GOT3 (cell line): ENCODE measurements around the gene KCNQ4.

Experiments
- DNase-seq: peaks from one replicate; lab custom pipeline; 2025; ENCODE audit warnings: mixed read lengths; lab: John Stamatoyannopoulos, UW

KCNQ4 gene

GRCh38 chr1:40777224-40777970 is 6.2 kb upstream of the KCNQ4 start:
- DNase-seq = no peak

- no peak for DNase-seq
Measured at GRCh38 chr1:40780678-40781607, 2.6 kb upstream of the KCNQ4 start.

DNA sequence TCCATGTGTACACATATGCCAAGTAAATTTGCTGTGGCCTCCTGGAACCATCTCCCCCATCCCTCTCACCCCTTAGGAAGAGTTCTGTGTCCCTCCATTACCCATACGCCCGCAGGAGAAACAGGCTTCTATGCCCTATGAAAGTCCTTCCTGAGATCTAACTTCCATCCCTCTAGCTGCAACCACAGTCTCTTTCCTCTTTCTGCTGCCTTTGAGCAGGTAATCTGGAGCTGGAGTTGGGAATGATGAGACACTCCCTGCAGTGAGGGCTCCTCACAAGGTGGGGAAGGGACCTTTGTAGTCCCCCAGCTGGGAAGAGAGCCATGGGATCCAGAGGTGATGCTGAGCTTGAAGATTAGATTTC is 2.0 kb upstream of the KCNQ4 start:
- DNase-seq = no peak

GRCh38 chr1:40782371-40782956 is 1.1 kb upstream of the KCNQ4 start:
- no peak for DNase-seq

DNA sequence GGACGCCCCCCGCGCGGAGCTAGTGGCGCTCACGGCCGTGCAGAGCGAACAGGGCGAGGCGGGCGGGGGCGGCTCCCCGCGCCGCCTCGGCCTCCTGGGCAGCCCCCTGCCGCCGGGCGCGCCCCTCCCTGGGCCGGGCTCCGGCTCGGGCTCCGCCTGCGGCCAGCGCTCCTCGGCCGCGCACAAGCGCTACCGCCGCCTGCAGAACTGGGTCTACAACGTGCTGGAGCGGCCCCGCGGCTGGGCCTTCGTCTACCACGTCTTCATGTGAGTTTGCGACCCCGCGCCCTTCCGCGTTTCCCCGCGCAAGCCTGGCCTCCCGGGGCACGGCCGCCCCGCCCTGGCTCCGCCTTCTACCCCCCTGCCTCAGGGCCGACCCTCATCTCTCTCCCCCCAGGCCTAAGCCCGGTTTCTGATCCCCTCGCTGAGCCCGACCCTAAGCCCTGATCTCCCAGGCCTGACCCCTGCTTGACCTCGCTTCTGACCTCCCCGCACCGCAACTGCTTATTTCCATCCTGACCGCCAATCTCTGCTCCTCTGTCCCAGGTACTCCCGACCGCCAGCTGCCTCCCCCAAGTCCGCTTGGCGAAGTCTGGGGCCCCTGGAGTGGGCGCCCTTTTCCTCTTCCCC is 669 bp downstream of the KCNQ4 start:
- no peak for DNase-seq

DNA sequence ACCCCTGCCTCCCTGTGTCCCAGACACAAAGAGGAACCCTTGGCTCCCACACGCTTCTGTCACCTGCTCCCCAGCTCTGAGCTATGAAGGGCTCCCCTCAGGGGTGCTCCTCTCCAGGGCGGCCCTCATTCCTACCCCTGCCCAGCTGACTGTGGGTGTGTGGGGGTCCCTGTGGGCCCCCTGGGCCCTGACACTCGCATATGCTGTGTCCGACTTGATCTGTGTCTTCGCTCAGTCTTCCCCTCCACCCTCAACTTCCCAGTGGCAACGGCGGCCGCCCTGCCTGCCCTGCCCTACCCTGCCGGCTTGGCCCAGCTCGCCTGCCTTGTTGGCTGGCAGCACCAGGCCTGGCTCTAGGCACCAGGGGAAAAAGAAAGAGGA is 1.2 kb downstream of the KCNQ4 start:
- DNase-seq = no peak

DNA sequence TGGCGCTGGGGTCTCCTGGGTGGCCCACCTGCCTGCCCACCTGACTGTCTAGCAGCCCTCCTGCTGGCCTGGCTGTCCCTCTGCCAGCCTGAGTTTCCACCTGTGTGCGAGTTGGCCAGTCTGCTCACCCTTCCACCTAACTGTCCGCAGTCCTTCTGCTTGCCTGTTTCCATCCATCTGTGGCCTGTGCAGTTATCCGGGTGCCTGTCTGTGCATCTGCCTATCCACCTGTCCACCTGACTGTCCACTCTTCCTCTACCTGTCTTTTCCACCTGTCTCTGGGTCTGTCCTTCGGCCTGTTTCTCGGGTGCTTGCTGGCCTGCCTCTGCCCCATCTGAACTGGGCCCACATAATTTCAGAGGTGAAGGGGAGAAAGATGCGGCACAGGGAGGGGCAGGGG is 1.9 kb downstream of the KCNQ4 start:
- no peak for DNase-seq

GRCh38 chr1:40786171-40786994 is 2.8 kb downstream of the KCNQ4 start:
- DNase-seq = no peak

- no peak for DNase-seq
Measured at GRCh38 chr1:40786995-40787705, 3.6 kb downstream of the KCNQ4 start.

DNA sequence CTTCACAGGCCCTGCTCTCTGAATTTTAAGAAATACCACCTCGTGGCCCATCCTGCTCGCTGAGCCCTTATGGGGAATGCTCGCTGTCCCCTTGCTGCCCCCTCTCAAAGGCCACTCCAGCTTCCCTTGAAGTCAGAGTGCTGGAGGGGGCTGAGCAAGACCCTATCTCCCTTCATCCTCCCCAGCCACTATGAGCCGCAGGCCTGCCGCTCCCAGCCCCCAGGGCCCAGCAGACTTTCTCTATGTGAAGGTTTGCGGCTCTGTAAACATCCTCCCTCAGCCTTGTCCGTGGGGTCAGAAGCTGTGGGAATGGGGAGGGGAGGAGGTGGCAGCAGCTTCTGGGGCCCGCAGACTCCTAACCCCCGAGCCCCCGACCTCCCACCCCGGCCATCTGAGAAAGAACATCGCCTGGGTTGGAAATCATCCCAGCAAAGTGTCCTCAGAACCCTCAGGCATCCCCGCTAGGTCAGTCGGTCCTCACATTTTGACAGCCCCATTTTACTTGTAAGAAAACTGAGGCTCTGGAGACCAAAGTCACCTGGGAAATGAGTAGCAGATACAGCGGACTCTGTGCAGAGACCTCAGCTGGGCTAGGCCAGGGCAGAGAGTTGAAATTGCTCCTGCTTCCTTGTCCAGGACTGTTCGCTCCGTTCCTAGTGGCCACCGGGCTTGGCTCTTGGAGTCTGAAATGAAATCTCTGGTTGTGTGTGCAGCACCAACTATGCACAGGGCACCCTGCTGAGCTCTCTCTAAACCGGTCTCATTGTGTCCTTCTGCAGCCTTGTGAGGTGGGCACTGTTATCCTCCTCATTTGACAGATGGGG is 4.4 kb downstream of the KCNQ4 start:
- no peak for DNase-seq

GRCh38 chr1:40788561-40789341 is 5.2 kb downstream of the KCNQ4 start:
- no peak for DNase-seq

DNA sequence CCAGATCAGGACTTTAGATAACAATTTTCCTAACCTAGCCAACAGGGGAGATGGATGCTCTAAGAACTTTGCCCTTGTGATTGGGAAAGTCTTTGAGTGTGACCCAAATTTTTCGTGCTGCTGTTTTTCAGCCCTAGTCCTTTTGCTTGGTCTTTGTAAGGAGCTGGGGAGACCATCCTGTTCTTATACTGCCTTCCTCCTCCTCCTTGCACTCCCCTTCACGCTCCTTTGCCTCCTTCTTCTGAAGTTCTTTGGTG is 5.7 kb downstream of the KCNQ4 start:
- no peak for DNase-seq

DNA sequence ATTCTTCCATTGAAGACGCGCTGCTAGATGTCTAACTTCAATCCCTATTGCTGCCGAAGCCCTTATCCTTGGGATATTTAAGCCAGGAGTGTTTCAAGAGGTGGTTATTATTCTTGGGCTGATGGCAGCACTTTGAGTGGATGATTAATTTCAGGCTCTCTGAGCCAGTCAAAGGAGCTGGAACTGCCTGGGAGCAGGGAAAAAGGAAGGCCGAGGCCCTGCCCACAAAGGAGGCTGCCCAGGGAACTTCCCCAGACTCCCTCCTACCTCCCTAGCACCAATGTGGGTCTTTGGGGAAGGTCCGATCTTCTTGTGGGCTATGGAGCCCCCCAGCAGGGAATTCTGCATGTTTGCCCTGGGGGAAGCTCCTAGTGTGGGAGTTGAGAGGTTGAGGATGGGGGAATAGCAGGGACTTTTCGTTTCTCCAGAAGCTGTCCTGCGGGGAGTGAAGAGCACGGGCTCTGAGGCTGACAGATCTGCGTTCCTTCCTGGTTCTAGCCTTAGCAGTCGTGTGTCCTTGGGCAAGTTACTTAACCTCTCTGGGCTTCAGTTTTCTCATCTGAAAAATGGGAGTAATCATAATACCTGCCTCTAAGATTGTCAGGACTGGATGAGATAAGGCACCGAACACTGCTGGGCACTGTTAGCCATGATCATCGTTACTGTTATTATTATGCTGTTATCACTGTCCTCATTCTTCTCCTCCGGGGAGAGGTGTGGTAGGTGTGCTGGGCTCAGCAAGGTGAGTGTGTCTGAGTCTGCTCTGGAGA is 6.3 kb downstream of the KCNQ4 start:
- DNase-seq = no peak

DNA sequence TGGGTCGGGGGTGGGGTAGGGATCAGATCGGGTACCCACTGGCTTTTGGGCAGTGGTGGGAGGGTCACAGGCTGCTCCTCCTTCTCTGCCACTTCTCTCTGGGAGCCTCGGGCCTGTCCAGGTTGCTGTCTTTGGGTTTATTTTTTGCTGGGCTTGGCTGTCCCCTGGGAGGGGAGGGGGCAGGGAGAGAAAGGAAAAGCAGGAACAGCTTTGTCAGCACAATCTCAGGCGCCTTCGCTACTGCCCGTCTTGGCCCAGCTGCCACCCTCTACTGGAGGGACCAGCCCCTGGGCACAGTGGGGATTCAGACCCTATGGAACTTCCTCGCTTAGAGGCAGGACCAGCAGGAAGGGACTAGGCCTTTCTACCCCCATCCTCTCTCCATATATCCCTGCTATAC is 8.4 kb downstream of the KCNQ4 start:
- DNase-seq = no peak

DNA sequence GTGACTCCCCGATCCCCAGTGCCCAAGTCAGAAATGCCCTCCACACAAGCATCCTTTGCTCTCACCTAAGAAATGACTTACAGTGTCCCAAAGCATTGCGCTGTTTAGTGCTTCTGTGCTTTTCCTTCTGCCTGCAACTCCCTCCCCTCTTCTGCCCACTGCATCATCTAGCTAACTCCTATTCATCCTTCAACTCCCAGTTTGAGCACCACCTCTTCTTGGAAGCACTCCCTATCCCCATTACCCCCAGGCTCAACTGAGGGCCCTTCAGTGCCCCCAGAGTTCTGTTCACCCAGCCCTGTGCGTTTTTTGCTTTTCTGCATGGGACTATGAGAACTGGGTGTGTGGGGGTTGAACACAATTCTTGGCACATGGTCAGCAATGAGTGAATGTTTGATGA is 10.0 kb downstream of the KCNQ4 start:
- no peak for DNase-seq

DNA sequence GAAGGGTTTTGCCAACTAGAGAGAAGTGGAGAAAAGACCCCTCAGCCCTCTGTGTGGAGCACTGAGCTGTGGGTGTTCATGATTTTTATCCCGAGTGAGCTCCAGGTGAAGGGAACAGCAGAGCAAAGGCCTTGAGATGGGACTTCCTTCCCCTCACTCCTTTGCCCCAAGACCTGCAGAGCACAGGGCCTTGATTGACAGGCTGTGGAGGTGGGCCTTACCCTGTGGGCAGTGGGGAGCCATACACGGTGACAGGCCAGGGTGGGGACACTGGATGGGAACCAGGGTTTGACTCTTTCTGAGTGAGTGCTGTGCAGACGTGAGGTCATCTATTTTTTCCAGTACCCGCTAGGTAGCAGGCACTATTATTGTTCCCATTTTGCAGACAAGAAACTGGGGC is 10.5 kb downstream of the KCNQ4 start:
- DNase-seq = no peak

GRCh38 chr1:40794974-40795715 is 11.6 kb downstream of the KCNQ4 start:
- DNase-seq = peak; percentile 95
